ENCODE results near the gene SEPHS1.

The SEPHS1 gene

GRCh38 chr10:13338390-13339110, 9.5 kb downstream of the SEPHS1 start:
- Histone ChIP-seq H4K91ac (ENCODE audit: low read depth, low read length) (no peak overlapping the region), H3K27me3 (ENCODE audit: insufficient read depth, low read length) (no peaks in the 10 kb centered on the region), H3K79me2 (ENCODE audit: control insufficient read depth, insufficient read depth, low read length, poor library complexity) (no peaks in the 10 kb centered on the region), H3K4ac (ENCODE audit: low read depth, low read length) (no peak overlapping the region), H2BK120ac (ENCODE audit: insufficient read depth, low read length, poor library complexity) (no peak overlapping the region), H2BK5ac (ENCODE audit: low read depth, low read length, poor library complexity) (no peak overlapping the region), H3K9ac (ENCODE audit: low read length) (no peak overlapping the region), H4K8ac (ENCODE audit: low read depth, low read length) (no peak overlapping the region), H3K23ac (ENCODE audit: low read length) (no peak overlapping the region), H4K12ac (ENCODE audit: low read depth, low read length) (no peak overlapping the region), H3K9me3 (ENCODE audit: insufficient read depth, low read depth, low read length) (no peaks in the 10 kb centered on the region), H3K14ac (ENCODE audit: low read length) (no peak overlapping the region), H3K18ac (ENCODE audit: low read length) (no peak overlapping the region), H3K79me1 (ENCODE audit: low read length) (no peaks in the 10 kb centered on the region), H2AFZ (ENCODE audit: insufficient read depth, low read length, poor library complexity) (no peak overlapping the region), H3K36me3 (ENCODE audit: control insufficient read depth in 1 of 2, insufficient read depth in 2 of 2, low read length in 2 of 2) (peaks cover 28 to 39% of the 10 kb centered on the region in 2 experiments), H2AK5ac (ENCODE audit: low read length) (no peak overlapping the region), H3K4me2 (ENCODE audit: low read length) (no peak overlapping the region), H3K4me3 (ENCODE audit: low read depth, low read length) (no peak overlapping the region), H3K27ac (ENCODE audit: low read depth, low read length) (no peak overlapping the region), H2BK12ac (ENCODE audit: low read length) (no peak overlapping the region), H3K4me1 (ENCODE audit: control insufficient read depth in 1 of 2, insufficient read depth in 2 of 2, low read length in 2 of 2) (no peaks in the 10 kb centered on the region)
- DNase-seq: no peak
- WGBS (ENCODE audit: extremely low coverage, insufficient coverage, insufficient read length): no CpG with 5 or more reads among the region's 10 CpGs

DNA sequence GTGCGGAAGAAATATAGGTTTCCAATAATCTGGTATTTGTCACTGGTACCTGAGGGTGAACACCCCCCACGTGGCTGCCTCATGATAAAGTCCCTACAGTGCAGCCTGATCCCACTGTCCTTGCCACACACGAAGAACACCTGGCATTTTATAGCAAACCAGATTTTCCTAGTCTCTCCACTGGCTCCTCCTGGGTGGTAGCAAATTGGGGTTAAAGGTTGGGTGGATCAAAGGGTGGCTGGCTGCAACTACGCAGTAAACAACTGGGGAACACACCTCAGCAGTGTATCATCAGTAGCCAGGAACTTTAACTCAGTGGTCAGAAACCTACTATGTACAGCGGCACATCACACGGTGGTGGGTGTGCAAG, 10.3 kb downstream of the SEPHS1 start:
- DNase-seq: no peak
- H3K9me3 ChIP-seq (ENCODE audit: insufficient read depth, low read depth, low read length): no peaks in the 10 kb centered on the region
- H3K23ac ChIP-seq (ENCODE audit: low read length): no peak overlapping the region
- H3K27ac ChIP-seq (ENCODE audit: low read depth, low read length): no peak overlapping the region
- no peaks in the 10 kb centered on the region for H3K4me1 ChIP-seq (ENCODE audit: control insufficient read depth in 1 of 2, insufficient read depth in 2 of 2, low read length in 2 of 2)
- no peak overlapping the region for H4K8ac ChIP-seq (ENCODE audit: low read depth, low read length)
- peaks cover 28 to 43% of the 10 kb centered on the region in 2 experiments for H3K36me3 ChIP-seq (ENCODE audit: control insufficient read depth in 1 of 2, insufficient read depth in 2 of 2, low read length in 2 of 2)
- no peaks in the 10 kb centered on the region for H3K79me1 ChIP-seq (ENCODE audit: low read length)
- H4K91ac ChIP-seq (ENCODE audit: low read depth, low read length): no peak overlapping the region
- H3K27me3 ChIP-seq (ENCODE audit: insufficient read depth, low read length): no peaks in the 10 kb centered on the region
- no peak overlapping the region for H2BK5ac ChIP-seq (ENCODE audit: low read depth, low read length, poor library complexity)
- H2BK120ac ChIP-seq (ENCODE audit: insufficient read depth, low read length, poor library complexity): no peak overlapping the region
- H3K79me2 ChIP-seq (ENCODE audit: control insufficient read depth, insufficient read depth, low read length, poor library complexity): no peaks in the 10 kb centered on the region
- no peak overlapping the region for H3K4ac ChIP-seq (ENCODE audit: low read depth, low read length)
- no peak overlapping the region for H3K4me3 ChIP-seq (ENCODE audit: low read depth, low read length)
- H2AFZ ChIP-seq (ENCODE audit: insufficient read depth, low read length, poor library complexity): no peak overlapping the region
- WGBS (ENCODE audit: extremely low coverage, insufficient coverage, insufficient read length): no CpG with 5 or more reads among the region's 6 CpGs
- H2AK5ac ChIP-seq (ENCODE audit: low read length): no peak overlapping the region
- no peak overlapping the region for H3K14ac ChIP-seq (ENCODE audit: low read length)
- no peak overlapping the region for H2BK12ac ChIP-seq (ENCODE audit: low read length)
- H3K9ac ChIP-seq (ENCODE audit: low read length): no peak overlapping the region
- no peak overlapping the region for H3K4me2 ChIP-seq (ENCODE audit: low read length)
- no peak overlapping the region for H4K12ac ChIP-seq (ENCODE audit: low read depth, low read length)
- no peak overlapping the region for H3K18ac ChIP-seq (ENCODE audit: low read length)

- WGBS (ENCODE audit: extremely low coverage, insufficient coverage, insufficient read length): no CpG with 5 or more reads among the region's 4 CpGs
- H3K36me3 ChIP-seq (ENCODE audit: control insufficient read depth in 1 of 2, insufficient read depth in 2 of 2, low read length in 2 of 2): peaks cover 28 to 42% of the 10 kb centered on the region in 2 experiments
These were observed 10.8 kb downstream of the SEPHS1 start for GRCh38 chr10:13337128-13337826.

DNA sequence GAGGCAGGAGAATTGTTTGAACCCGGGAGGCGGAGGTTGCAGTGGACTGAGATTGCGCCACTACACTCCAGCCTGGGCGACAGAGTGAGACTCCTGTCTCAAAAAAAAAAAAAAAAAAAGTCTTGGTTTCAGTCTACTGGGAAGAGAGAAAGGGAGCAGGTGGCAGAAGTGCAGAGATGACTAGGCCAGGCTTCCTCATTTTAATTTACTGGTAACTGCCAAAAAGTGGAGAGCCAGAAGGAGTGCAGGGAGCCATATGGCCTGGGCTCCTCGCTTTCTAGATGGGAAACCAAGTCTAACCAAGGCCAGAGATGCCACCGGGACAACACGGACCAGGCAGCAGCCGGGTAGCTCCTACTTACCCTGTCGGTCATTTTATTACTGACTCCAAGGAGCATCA, 12.2 kb downstream of the SEPHS1 start:
- H3K4me3 ChIP-seq (ENCODE audit: low read depth, low read length): no peak overlapping the region
- no peak overlapping the region for H3K4me2 ChIP-seq (ENCODE audit: low read length)
- no peaks in the 10 kb centered on the region for H3K79me2 ChIP-seq (ENCODE audit: control insufficient read depth, insufficient read depth, low read length, poor library complexity)
- H3K14ac ChIP-seq (ENCODE audit: low read length): no peak overlapping the region
- H3K18ac ChIP-seq (ENCODE audit: low read length): no peak overlapping the region
- H3K36me3 ChIP-seq (ENCODE audit: control insufficient read depth in 1 of 2, insufficient read depth in 2 of 2, low read length in 2 of 2): peaks cover 30 to 53% of the 10 kb centered on the region in 2 experiments
- H3K4ac ChIP-seq (ENCODE audit: low read depth, low read length): no peak overlapping the region
- no CpG with 5 or more reads among the region's 9 CpGs for WGBS (ENCODE audit: extremely low coverage, insufficient coverage, insufficient read length)
- no peak overlapping the region for H2BK120ac ChIP-seq (ENCODE audit: insufficient read depth, low read length, poor library complexity)
- H3K27ac ChIP-seq (ENCODE audit: low read depth, low read length): no peak overlapping the region
- H3K27me3 ChIP-seq (ENCODE audit: insufficient read depth, low read length): no peaks in the 10 kb centered on the region
- no peak overlapping the region for H4K8ac ChIP-seq (ENCODE audit: low read depth, low read length)
- H4K91ac ChIP-seq (ENCODE audit: low read depth, low read length): no peak overlapping the region
- no peak for DNase-seq
- H3K4me1 ChIP-seq (ENCODE audit: control insufficient read depth in 1 of 2, insufficient read depth in 2 of 2, low read length in 2 of 2): no peaks in the 10 kb centered on the region
- H3K9me3 ChIP-seq (ENCODE audit: insufficient read depth, low read depth, low read length): no peaks in the 10 kb centered on the region
- H2BK5ac ChIP-seq (ENCODE audit: low read depth, low read length, poor library complexity): no peak overlapping the region
- H3K79me1 ChIP-seq (ENCODE audit: low read length): no peaks in the 10 kb centered on the region
- H3K9ac ChIP-seq (ENCODE audit: low read length): no peak overlapping the region
- no peak overlapping the region for H3K23ac ChIP-seq (ENCODE audit: low read length)
- H4K12ac ChIP-seq (ENCODE audit: low read depth, low read length): no peak overlapping the region
- H2BK12ac ChIP-seq (ENCODE audit: low read length): no peak overlapping the region
- no peak overlapping the region for H2AFZ ChIP-seq (ENCODE audit: insufficient read depth, low read length, poor library complexity)
- no peak overlapping the region for H2AK5ac ChIP-seq (ENCODE audit: low read length)

More at GRCh38 chr10:13337128-13337826, 10.8 kb downstream of the SEPHS1 start:
- Histone ChIP-seq H3K27me3 (ENCODE audit: insufficient read depth, low read length) (no peaks in the 10 kb centered on the region), H3K27ac (ENCODE audit: low read depth, low read length) (no peak overlapping the region), H2AFZ (ENCODE audit: insufficient read depth, low read length, poor library complexity) (no peak overlapping the region), H2BK12ac (ENCODE audit: low read length) (no peak overlapping the region), H4K91ac (ENCODE audit: low read depth, low read length) (no peak overlapping the region), H2AK5ac (ENCODE audit: low read length) (no peak overlapping the region), H3K79me2 (ENCODE audit: control insufficient read depth, insufficient read depth, low read length, poor library complexity) (no peaks in the 10 kb centered on the region), H3K4ac (ENCODE audit: low read depth, low read length) (no peak overlapping the region), H3K18ac (ENCODE audit: low read length) (no peak overlapping the region), H3K9ac (ENCODE audit: low read length) (no peak overlapping the region), H3K79me1 (ENCODE audit: low read length) (no peaks in the 10 kb centered on the region), H3K4me2 (ENCODE audit: low read length) (no peak overlapping the region), H3K9me3 (ENCODE audit: insufficient read depth, low read depth, low read length) (no peaks in the 10 kb centered on the region), H4K12ac (ENCODE audit: low read depth, low read length) (no peak overlapping the region), H2BK120ac (ENCODE audit: insufficient read depth, low read length, poor library complexity) (no peak overlapping the region), H3K14ac (ENCODE audit: low read length) (no peak overlapping the region), H2BK5ac (ENCODE audit: low read depth, low read length, poor library complexity) (no peak overlapping the region), H3K23ac (ENCODE audit: low read length) (no peak overlapping the region), H3K4me3 (ENCODE audit: low read depth, low read length) (no peak overlapping the region), H4K8ac (ENCODE audit: low read depth, low read length) (no peak overlapping the region), H3K4me1 (ENCODE audit: control insufficient read depth in 1 of 2, insufficient read depth in 2 of 2, low read length in 2 of 2) (no peaks in the 10 kb centered on the region)
- DNase-seq: no peak

All from trophoblast cell (in vitro differentiated cells and primary cell).